Right forelimb (tissue), 1 donor: ENCODE results near the gene SMAD6.

Source experiments
- DNase-seq: peaks from one replicate; pipeline ENCODE4 v3.0.0-alpha.2; 2018

The SMAD6 gene

DNA sequence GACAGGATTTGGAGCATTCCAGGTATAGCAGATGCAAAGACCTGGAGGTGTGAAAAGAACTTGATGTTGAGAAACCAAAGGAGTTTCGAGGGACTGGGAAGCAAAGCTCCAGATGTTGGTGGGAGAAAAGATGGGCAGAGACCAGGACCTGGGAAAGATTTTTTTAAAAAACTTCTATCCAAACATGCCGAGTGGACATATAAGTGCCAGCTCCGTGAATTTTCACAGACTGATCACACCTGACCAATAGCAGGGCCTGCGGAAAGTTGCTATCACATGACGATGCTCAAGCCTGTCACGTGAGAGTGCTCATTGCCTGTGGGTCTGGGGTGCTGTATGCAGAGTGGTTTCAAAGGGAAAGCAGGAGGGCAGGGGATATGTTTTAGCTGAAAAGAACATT, 19.9 kb downstream of the SMAD6 start:
- DNase-seq, result no peak

DNA sequence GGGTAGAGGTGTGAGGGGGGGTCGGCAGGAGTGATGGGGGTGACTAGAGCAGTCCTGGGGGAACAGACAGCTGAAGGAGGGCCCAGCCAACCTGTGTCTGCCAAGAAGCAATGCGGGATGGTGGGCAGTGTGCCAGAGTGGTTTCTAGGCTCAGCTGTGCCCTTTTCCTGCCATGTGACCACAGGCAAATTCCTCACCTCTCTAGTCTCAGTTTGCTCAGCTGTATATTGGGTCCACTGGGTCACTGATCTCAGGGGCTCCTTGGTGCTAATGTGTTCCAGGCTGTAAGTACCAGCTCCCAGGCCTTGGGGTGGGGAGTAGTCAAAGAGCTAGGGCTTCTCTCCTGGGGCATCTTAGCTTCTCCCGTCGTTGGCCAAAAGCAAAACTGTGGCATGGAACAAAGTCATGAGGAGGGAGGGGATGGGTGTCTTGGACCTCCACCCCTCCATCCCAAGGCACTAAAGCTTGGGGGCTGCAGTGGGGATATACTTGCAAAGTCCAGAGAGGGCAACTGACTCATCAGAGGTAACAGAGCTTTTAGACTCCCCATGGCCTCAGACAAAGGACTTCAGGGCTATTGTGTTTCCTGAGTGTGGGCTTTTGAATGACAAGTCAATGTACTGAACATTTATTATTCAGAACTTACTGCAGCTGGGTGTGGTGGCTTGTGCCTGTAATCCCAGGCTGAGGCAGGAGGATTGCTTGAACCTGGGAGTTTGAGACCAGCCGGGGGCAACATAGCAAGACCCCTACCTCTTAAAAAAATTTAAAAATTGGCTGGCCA, 20.9 kb downstream of the SMAD6 start:
- DNase-seq, result no peak

DNA sequence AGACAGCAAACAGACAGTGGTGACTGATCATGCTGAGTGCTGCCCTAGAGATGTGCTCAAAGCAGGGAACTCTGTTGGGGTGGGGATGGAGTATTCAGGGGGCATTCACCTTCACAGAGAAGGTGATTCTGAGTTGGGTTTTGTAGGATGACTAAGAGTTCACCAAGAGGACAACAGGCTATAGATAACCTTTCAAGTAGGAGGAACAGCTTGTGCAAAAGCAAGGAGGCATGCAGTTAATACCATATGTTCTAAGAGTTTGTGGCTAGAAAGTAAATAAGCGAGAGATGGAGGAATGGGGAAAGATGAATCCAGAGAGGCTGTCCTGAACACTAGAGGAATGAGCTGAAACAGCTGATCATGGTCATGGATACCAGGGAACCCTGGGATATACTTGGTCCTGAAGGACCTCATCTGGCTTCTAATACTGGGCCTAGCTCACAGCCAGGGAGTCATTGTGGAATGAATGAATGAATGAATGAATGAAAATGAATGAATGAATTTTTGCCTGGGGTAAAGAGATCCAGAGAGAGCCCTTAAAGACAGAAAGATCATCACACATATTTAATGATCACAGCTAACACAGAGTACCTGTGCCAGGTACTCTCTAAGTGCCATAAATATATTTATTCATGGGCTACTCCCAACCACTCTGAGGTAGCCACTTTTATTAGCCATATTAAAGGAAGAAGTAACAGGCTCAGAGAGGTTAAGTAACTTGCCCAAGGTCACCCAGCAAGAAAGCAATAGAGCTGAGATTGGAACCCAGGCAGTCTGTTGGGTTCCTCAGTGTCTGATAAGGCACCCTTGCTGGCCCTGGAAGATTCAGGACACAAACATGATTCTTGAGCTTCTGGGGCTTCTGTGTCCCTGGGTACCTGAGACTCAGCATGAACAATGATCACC, 22.0 kb downstream of the SMAD6 start:
- DNase-seq, result no peak

DNA sequence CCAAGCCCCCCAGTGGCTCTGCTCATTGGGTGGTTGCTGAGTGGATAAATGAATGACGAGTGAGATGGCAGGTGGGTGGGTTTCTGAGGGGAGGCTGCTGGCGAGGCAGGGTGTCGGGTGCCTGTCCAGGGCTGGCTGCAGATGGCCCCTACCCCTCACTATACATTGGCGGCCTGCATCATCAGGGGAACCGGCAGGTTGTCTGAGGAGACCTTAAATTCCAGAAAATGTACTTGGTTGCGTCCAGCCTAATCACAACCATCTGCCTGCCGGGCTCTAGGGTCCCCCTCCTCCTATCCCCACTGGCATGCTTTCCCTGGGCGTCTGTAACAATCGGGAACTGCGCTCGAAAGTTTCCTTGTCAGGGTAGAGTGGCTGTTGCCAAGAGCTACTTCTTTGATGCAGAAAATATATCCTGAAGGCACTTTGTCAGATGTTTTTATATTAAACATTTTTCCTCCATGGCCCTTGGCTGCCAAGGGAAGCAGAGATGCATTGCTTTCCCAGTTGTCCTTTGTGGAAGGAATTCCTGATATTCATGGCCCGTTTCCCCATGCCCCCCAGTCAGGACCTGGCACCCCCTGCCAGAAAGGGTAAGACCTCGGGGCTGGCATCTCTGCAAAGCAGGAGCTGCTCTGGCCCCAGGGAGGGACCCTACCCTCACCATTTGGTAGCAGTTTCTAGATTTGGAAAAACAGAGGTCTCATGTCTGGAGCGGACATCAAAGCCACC, 22.9 kb downstream of the SMAD6 start:
- DNase-seq, result no peak

DNA sequence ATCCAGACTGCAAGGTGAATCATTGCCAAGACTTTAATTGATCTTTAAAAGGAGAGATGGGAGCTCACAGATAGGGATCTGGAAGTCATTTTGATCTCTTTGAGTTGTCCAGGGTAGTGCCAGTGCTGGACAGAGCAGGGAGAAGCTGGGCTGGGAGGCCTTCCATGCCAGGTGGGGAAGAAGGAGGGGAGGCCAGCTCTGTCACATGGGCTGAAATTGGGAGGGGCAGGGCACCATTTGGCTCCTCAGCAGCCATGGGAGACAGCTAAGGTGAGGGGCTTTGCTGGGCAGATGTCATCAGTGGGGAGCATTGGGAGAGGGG, 23.4 kb downstream of the SMAD6 start:
- no peak for DNase-seq

GRCh38 chr15:66726386-66726785, 24.4 kb downstream of the SMAD6 start:
- DNase-seq, result no peak

DNA sequence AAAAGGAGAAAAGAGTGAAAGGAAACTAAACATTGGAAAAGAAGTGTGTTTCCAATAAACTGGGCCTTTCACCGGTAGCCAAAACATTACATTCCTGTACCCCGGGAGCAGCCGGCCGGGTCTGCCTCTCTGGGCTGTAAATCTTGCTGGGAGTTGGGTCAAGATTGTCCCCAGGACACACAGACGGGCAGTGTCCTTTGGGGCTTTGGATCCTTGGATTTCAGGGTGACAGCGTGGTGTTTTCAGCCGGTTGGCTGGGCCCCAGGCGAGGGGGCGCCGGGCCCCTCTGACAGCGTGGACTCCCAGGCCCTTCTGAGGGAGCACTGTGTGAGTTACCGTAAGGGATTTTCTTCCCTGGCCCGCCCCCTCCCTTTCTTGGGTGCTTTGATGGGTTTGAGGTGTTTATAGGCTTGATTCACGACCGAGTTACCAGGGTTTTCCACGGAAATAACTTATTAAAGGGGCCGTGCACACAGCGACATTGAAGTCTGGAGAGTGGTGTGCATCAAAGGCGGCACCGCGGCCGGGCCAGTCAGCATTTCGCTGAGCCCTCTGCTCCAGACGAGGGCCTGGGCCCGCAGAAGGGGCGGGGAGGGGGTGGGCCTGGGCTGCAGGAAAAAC, 27.4 kb downstream of the SMAD6 start:
- peak; percentile 84 for DNase-seq

GRCh38 chr15:66730168-66731021, 28.4 kb downstream of the SMAD6 start:
- DNase-seq, result no peak

GRCh38 chr15:66733976-66734375, 31.9 kb downstream of the SMAD6 start:
- DNase-seq, result no peak

DNA sequence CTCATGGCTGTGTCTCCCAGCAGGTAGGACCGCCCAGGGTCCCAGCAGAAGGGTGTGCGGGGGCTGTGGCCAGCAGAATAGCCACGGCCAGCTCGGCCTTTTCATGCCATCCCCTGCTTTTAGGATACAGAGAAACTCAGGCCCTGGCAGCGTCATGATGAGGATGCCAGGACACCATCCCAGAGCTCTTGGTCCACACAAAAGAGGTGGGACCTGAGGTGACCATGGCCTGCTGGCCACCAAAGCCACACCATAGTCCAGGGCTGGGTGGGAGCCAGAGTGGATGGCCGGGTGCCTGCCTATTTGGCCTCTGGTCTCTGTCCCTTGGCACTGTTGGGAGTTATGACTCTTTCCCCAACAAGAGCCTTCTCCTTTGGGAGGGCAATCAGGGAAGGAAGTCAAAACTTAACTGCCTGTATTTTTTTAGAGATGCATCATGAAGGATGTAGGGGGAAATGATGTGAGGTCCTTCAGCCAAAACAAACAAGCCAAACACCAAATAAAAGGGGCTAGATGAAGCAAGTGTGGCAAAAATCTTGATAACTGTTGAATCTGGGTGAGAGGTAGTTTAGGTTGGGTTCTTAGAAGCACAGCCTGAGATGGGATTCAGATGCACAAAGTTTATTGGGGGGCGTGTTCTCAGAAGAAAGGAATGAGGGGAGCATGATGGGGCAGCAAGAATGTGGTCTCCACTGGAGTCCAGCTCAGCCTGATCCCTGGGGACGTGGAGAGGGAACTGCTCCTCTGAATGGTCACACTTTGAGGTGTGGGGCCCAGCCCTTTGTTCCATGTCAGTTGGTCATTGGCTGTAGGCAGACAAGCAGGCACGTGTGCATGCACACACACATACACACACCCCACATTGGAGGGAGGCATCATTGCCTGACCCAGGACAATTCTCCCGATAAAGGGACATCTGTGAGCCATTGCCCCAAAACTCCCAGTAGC, 33.2 kb downstream of the SMAD6 start:
- no peak for DNase-seq

DNA sequence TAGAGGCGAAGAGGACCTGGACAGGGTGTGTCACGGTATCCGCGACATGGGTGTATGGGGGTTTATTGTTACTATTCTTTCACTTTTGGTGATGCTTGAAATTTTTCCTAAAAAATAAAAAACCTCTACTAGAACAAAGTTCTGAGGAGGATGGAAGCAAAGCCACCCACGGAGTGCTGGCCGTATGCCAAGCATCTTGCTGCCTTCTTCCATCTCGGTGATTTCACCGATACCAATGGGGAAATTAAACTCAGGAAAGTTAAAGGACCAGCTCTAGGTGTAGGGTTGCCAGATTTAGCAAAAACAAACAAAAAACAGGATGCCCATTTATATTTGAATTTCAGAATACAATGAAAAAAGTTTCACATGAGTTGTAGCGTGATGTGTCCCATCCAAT, 33.9 kb downstream of the SMAD6 start:
- DNase-seq, result no peak

DNA sequence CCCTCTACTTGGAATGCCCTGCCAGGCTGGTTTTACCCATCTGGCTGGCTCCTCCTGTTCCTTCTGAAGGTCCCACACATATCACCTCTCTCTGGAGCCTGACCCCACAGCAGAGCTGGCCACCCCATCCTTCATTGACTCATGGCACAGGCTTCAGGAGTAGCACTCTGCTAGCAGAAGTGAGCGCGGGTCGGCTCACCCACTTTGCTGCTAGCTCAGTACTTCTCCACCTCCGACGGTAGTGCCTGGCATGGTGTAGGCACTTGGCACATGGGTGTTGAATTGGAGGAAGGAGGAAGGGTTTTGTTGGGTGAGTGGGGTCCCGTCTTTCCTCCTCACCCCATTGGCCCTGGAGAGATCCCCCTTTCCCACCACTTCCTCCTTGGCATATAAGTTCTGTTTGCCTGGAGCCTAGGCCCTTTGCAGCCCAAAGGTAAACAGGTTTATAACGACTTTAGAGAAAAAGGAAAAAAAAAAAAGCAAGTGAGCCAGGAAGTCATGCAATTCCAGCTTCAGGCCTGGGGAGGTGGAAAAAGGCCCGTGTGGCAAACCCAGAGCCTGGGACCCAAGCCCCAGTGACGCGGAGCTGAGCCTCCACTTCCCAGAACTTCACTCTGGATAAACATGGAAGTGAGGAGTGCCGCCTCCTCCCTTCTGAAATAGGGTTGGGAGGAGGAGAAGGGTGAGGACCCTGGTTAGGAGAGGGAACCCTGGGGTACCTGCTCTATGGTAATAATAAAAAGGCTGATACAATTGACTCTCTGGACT, 35.4 kb downstream of the SMAD6 start:
- no peak for DNase-seq

DNA sequence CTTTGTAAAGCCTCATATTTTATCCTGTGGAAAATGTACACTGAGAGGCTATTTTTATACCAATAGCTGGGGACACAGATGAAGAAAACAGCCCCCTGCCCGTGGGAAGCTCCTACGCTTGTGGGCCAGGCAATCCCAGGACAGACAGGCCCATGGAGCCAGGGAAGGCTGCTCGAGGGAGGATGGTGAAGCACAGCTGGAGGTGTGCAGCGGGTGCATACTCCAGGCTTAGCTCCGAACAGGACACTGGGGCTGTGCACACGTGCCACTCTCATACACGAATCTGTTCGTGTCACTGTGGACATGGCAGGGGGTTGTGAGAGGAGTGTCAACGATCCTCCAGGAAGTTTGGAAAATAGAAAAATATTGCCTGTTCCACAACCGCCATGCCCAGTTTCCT, 36.1 kb downstream of the SMAD6 start:
- DNase-seq, result no peak

- no peak for DNase-seq
These were observed 36.6 kb downstream of the SMAD6 start for GRCh38 chr15:66738595-66738994.

GRCh38 chr15:66739287-66739686, 37.3 kb downstream of the SMAD6 start:
- no peak for DNase-seq

DNA sequence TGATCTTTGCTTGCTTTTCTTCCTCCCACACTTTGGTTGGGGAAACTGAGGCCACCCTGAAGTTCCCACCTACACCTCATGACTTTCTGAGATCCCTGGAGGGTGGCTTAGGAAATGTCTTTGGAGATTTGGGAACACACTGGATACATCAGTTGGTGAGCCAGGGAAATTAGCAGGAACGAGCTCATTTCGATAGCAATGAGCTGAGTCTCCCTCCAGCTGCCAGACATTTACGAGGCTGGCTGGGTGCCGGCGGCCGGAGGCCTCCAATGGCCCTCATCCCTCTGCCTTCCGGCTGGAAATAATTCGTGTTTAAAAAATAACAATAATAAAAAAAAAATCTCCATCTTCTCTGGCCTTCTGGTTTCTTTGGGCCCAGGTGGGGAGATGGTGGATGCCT, 38.8 kb downstream of the SMAD6 start:
- peak; percentile 88 for DNase-seq

DNA sequence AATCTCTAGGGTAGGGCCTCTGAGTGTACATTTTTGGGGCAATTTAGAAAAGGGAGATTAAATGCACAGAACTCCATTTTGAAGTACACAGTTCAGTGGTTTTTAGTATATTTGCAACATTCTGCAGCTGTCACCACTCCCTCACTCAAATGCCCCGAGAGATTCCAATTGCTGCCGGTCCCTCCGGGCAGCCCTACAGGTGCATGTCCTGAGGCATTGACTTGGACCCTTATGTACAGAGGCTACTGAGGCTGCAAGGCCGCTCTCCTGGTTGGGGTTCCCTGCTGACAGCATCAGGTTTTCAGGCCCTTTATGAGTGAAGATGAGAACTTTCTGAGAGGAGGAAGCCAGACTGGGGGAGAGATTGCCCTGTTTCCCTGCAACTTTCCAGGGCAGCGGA, 39.6 kb downstream of the SMAD6 start:
- no peak for DNase-seq

DNA sequence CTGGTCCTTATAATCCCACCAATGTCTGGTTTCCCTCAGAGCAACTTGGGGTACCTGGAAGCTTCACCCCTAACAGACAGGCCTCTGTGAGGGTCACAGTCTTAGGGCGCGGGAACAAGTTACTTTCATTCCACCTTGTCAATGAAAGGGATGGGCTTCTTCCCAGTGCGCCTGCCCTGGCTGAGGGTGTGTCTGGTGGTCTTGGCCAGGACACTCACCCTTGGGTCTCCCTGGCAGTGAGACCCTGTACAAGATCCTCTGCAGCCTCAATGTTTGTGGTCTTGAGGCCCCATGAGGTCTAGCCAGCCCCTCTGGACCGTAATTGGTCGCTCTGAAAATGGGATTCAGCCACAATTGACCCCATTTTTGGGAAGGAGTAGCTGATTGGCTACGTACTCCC, 40.2 kb downstream of the SMAD6 start:
- no peak for DNase-seq

DNA sequence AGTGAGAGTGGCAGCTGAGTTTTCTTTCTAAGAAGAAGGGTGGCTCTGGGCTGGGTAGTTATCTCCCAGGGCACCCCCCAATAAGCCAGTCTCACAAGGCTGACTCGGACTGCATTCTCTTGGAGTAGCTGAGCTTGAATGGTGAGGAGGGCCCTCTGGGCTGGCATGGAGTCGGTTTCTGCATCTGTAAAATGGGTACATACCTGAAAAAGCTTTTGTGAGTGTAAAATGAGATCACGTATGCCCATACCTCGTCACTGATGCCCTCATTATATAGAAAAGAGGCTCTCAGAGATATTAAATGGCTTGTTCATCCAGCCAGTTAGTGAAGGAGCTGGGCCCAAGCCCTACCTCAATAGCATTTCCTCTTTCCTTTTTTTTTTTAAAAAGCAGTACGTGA, 41.2 kb downstream of the SMAD6 start:
- DNase-seq, result no peak
